Measurements from ENCODE around the gene MYO1D. TPM values are rescaled to one million over a fixed set of nuclear protein-coding genes. Genes with fewer than 3 reads are reported as not detected.
A peak's percentile ranks its signal among the peaks of the same experiment; 100 is the strongest.

Gene MYO1D
- total RNA-seq, 1 experiment from 2014 or later: 57.2 TPM

DNA sequence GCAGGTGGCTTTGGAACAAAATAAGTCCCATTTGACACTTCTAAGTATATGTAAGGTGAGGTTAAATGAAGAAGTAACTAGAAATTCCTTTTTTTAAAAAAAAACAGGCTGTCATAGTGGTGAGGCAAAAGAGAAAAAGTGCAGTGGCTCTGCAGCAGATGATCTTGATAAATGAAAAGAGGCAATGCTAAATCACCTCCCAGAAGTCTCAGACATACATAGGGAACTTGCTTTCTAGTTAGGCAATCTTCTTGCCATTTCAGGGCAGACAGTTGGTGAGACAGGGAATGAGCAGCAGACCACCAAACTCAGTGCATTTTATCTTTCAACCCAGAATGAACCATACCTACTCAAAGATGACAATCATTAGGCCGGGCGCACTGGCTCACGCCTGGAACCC, 90.8 kb downstream of the MYO1D start:
- no peak overlapping the region for H3K27ac Mint-ChIP-seq (ENCODE audit: unreplicated experiment)
- peaks cover 2% of the 10 kb centered on the region for H3K9me3 Mint-ChIP-seq (ENCODE audit: low read depth, unreplicated experiment)
- no peaks in the 10 kb centered on the region for H3K36me3 Mint-ChIP-seq (ENCODE audit: insufficient read depth, unreplicated experiment)
- BruUV-seq (replicated peaks): no TSS peak
- CTCF ChIA-PET: no interaction called here
- no peak overlapping the region for H3K4me3 Mint-ChIP-seq (ENCODE audit: low read depth, unreplicated experiment)
- no peaks in the 10 kb centered on the region for H3K27me3 Mint-ChIP-seq (ENCODE audit: unreplicated experiment)
- no peaks in the 10 kb centered on the region for H3K4me1 Mint-ChIP-seq (ENCODE audit: low read depth, unreplicated experiment)
- TF ChIP-seq, protein P1, sequence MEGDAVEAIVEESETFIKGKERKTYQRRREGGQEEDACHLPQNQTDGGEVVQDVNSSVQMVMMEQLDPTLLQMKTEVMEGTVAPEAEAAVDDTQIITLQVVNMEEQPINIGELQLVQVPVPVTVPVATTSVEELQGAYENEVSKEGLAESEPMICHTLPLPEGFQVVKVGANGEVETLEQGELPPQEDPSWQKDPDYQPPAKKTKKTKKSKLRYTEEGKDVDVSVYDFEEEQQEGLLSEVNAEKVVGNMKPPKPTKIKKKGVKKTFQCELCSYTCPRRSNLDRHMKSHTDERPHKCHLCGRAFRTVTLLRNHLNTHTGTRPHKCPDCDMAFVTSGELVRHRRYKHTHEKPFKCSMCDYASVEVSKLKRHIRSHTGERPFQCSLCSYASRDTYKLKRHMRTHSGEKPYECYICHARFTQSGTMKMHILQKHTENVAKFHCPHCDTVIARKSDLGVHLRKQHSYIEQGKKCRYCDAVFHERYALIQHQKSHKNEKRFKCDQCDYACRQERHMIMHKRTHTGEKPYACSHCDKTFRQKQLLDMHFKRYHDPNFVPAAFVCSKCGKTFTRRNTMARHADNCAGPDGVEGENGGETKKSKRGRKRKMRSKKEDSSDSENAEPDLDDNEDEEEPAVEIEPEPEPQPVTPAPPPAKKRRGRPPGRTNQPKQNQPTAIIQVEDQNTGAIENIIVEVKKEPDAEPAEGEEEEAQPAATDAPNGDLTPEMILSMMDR (IDR thresholded peaks at IDR 0.05; ENCODE audit: unreplicated experiment): no peak
- intact Hi-C loops (cut with micrococcal nuclease; ENCODE audit: unreplicated experiment): no loop called here
- no peak for DNase-seq

- intact Hi-C loops (cut with micrococcal nuclease; ENCODE audit: unreplicated experiment): no loop called here
- Mint-ChIP-seq H3K4me1 (ENCODE audit: low read depth, unreplicated experiment) (no peaks in the 10 kb centered on the region), H3K36me3 (ENCODE audit: insufficient read depth, unreplicated experiment) (no peaks in the 10 kb centered on the region), H3K9me3 (ENCODE audit: low read depth, unreplicated experiment) (peaks cover under 1% of the 10 kb centered on the region), H3K27me3 (ENCODE audit: unreplicated experiment) (no peaks in the 10 kb centered on the region), H3K4me3 (ENCODE audit: low read depth, unreplicated experiment) (no peak overlapping the region), H3K27ac (ENCODE audit: unreplicated experiment) (no peak overlapping the region)
- TF ChIP-seq, protein P1 (IDR thresholded peaks at IDR 0.05; ENCODE audit: unreplicated experiment): no peak
- CTCF ChIA-PET: interaction anchor here (1.0 to 3.2 kb wide), 2 partner anchors 93 to 126 kb away, joined by 10 to 67 read pairs; partner anchors contain the start of gene MYO1D
- BruUV-seq (replicated peaks): no TSS peak
- no peak for DNase-seq
Measured at GRCh38 chr17:32784113-32784512, 92.8 kb downstream of the MYO1D start.

- Mint-ChIP-seq H3K27ac (ENCODE audit: unreplicated experiment) (no peak overlapping the region), H3K36me3 (ENCODE audit: insufficient read depth, unreplicated experiment) (no peaks in the 10 kb centered on the region), H3K4me1 (ENCODE audit: low read depth, unreplicated experiment) (no peaks in the 10 kb centered on the region), H3K9me3 (ENCODE audit: low read depth, unreplicated experiment) (no peaks in the 10 kb centered on the region), H3K27me3 (ENCODE audit: unreplicated experiment) (no peaks in the 10 kb centered on the region), H3K4me3 (ENCODE audit: low read depth, unreplicated experiment) (no peak overlapping the region)
- DNase-seq: no peak
- TF ChIP-seq, protein P1 (IDR thresholded peaks at IDR 0.05; ENCODE audit: unreplicated experiment): peak; percentile 64
- CTCF ChIA-PET: interaction anchor here (0.7 to 3.2 kb wide), 8 partner anchors 11 to 215 kb away, joined by 3 to 67 read pairs (median 4); partner anchors contain the start of gene MYO1D
- no TSS peak for BruUV-seq (replicated peaks)
- intact Hi-C loops (cut with micrococcal nuclease; ENCODE audit: unreplicated experiment): loop anchor here (1.0 to 2.0 kb wide), 3 partner anchors 94 to 215 kb away; partner anchors contain the start of gene MYO1D
Measured at GRCh38 chr17:32783602-32784001, 93.3 kb downstream of the MYO1D start.

DNA sequence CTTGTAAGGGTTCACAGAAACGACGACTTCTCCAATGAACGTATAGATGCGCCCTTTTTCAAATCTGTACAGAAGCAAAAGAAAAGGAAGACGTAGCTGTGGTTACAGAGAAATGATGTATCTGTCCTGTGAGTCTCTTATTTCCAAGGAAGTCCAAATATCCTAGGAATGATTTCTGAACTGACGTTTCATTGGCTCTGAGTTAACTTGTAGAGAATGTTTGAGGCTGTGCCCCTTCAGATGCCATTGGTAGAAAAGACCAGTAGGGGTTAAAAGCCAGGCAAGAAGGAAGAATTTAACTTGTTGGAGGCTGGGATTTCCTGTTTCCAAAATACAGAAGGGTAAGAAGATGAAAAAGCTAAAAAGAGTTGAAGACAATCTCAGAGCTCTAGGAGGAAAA, 96.2 kb downstream of the MYO1D start:
- DNase-seq: no peak
- no peak overlapping the region for H3K4me3 Mint-ChIP-seq (ENCODE audit: low read depth, unreplicated experiment)
- CTCF ChIA-PET: interaction anchor here (3.2 kb wide), 1 partner anchor 96 kb away, joined by 67 read pairs; the partner anchor contains the start of gene MYO1D
- H3K27me3 Mint-ChIP-seq (ENCODE audit: unreplicated experiment): no peaks in the 10 kb centered on the region
- TF ChIP-seq, protein P1 (IDR thresholded peaks at IDR 0.05; ENCODE audit: unreplicated experiment): no peak
- no peak overlapping the region for H3K27ac Mint-ChIP-seq (ENCODE audit: unreplicated experiment)
- intact Hi-C loops (cut with micrococcal nuclease; ENCODE audit: unreplicated experiment): no loop called here
- H3K9me3 Mint-ChIP-seq (ENCODE audit: low read depth, unreplicated experiment): no peaks in the 10 kb centered on the region
- H3K4me1 Mint-ChIP-seq (ENCODE audit: low read depth, unreplicated experiment): no peaks in the 10 kb centered on the region
- BruUV-seq (replicated peaks): no TSS peak
- H3K36me3 Mint-ChIP-seq (ENCODE audit: insufficient read depth, unreplicated experiment): no peaks in the 10 kb centered on the region
